ENCODE data around the gene PPP6R2.

The PPP6R2 gene

GRCh38 chr22:50454556-50455075 lies 111.5 kb downstream of the PPP6R2 start:
- no peak for DNase-seq (ENCODE audit: low spot score)
- TF ChIP-seq CTCF (IDR thresholded peaks at IDR 0.05; ENCODE audit: extremely low read depth, missing control alignments) = no peak

- no peak for TF ChIP-seq CTCF (IDR thresholded peaks at IDR 0.05; ENCODE audit: extremely low read depth, missing control alignments)
- no peak for DNase-seq (ENCODE audit: low spot score)
These were observed 112.1 kb downstream of the PPP6R2 start for GRCh38 chr22:50455201-50455600.

- TF ChIP-seq CTCF (IDR thresholded peaks at IDR 0.05; ENCODE audit: extremely low read depth, missing control alignments) = no peak
- no peak for DNase-seq (ENCODE audit: low spot score)
These were observed 112.9 kb downstream of the PPP6R2 start for GRCh38 chr22:50456026-50456425.

GRCh38 chr22:50456466-50457234 lies 113.5 kb downstream of the PPP6R2 start:
- peak; percentile 6 for TF ChIP-seq CTCF (IDR thresholded peaks at IDR 0.05; ENCODE audit: extremely low read depth, missing control alignments)
- no peak for DNase-seq (ENCODE audit: low spot score)

- no peak for TF ChIP-seq CTCF (IDR thresholded peaks at IDR 0.05; ENCODE audit: extremely low read depth, missing control alignments)
- no peak for DNase-seq (ENCODE audit: low spot score)
These were observed 115.9 kb downstream of the PPP6R2 start for GRCh38 chr22:50459016-50459415.

- no peak for TF ChIP-seq CTCF (IDR thresholded peaks at IDR 0.05; ENCODE audit: extremely low read depth, missing control alignments)
- DNase-seq (ENCODE audit: low spot score) = no peak
These were observed 116.5 kb downstream of the PPP6R2 start for GRCh38 chr22:50459496-50460140.

GRCh38 chr22:50460938-50461337 lies 117.8 kb downstream of the PPP6R2 start:
- no peak for TF ChIP-seq CTCF (IDR thresholded peaks at IDR 0.05; ENCODE audit: extremely low read depth, missing control alignments)
- DNase-seq (ENCODE audit: low spot score) = no peak
